ENCODE measurements around the gene ASB13. TPM values are rescaled to one million over a fixed set of nuclear protein-coding genes. Genes with fewer than 3 reads are reported as not detected.

The ASB13 gene
- total RNA-seq: 23.0 TPM
- long read RNA-seq, transcript ASB13-201 (6 exons, 2,699 nt): major isoform, 37 of 49 reads
- long read RNA-seq, partial matches to known transcripts: 3 of 49 reads
- long read RNA-seq, other reads (novel, unspliced or antisense): 6 of 49 reads

GRCh38 chr10:5666008-5666840 is at the start of gene ASB13:
ASB13 (minus strand) TSS chr10:5666595; CDS start chr10:5666551, 44 bp downstream.
- peak; percentile 10 for TF ChIP-seq CTCF (IDR thresholded peaks at IDR 0.05)
- Histone ChIP-seq H3K9me3 (no peaks in the 10 kb centered on the region), H3K27ac (peak within 1 kb of the TSS; percentile 81), H3K36me3 (no peaks in the 10 kb centered on the region), H3K27me3 (no peaks in the 10 kb centered on the region), H3K4me1 (peaks cover 15% of the 10 kb centered on the region), H3K4me3 (peak within 1 kb of the TSS; percentile 79)
- ATAC-seq (peak; percentile 97), DNase-seq (peak; percentile 89)
- intact Hi-C loops (cut with DNase I): no loop called here

- Histone ChIP-seq H3K36me3 (no peaks in the 10 kb centered on the region), H3K4me1 (peaks cover 21% of the 10 kb centered on the region), H3K27ac (no peak overlapping the region), H3K4me3 (peak overlapping the region; percentile 27), H3K9me3 (no peaks in the 10 kb centered on the region), H3K27me3 (no peaks in the 10 kb centered on the region)
- no peak for ATAC-seq
- no peak for TF ChIP-seq CTCF (IDR thresholded peaks at IDR 0.05)
- DNase-seq: no peak
- intact Hi-C loops (cut with DNase I): no loop called here
These were observed 45.2 kb upstream of the ASB13 start for GRCh38 chr10:5711642-5712041.

- no peak for TF ChIP-seq CTCF (IDR thresholded peaks at IDR 0.05)
- ATAC-seq: no peak
- intact Hi-C loops (cut with DNase I): no loop called here
- DNase-seq: no peak
- Histone ChIP-seq H3K27me3 (no peaks in the 10 kb centered on the region), H3K4me3 (peak overlapping the region; percentile 27), H3K36me3 (no peaks in the 10 kb centered on the region), H3K9me3 (no peaks in the 10 kb centered on the region), H3K27ac (no peak overlapping the region), H3K4me1 (peaks cover 21% of the 10 kb centered on the region)
These were observed 44.5 kb upstream of the ASB13 start for GRCh38 chr10:5710859-5711258.

- Histone ChIP-seq H3K4me1 (peaks cover 21% of the 10 kb centered on the region), H3K27ac (no peak overlapping the region), H3K9me3 (no peaks in the 10 kb centered on the region), H3K4me3 (no peak overlapping the region), H3K27me3 (no peaks in the 10 kb centered on the region), H3K36me3 (no peaks in the 10 kb centered on the region)
- ATAC-seq: no peak
- no peak for TF ChIP-seq CTCF (IDR thresholded peaks at IDR 0.05)
- intact Hi-C loops (cut with DNase I): no loop called here
- DNase-seq: no peak
These were observed 43.5 kb upstream of the ASB13 start for GRCh38 chr10:5709865-5710264.

- intact Hi-C loops (cut with DNase I): no loop called here
- TF ChIP-seq CTCF (IDR thresholded peaks at IDR 0.05): no peak
- H3K4me3 ChIP-seq: no peak overlapping the region
These were observed 42.0 kb upstream of the ASB13 start for GRCh38 chr10:5708356-5708755.

More at GRCh38 chr10:5708356-5708755, 42.0 kb upstream of the ASB13 start:
- no peak overlapping the region for H3K27ac ChIP-seq
- ATAC-seq (no peak), DNase-seq (no peak)
- H3K36me3 ChIP-seq: no peaks in the 10 kb centered on the region
- no peaks in the 10 kb centered on the region for H3K9me3 ChIP-seq
- no peaks in the 10 kb centered on the region for H3K27me3 ChIP-seq
- H3K4me1 ChIP-seq: peaks cover 21% of the 10 kb centered on the region
